ENCODE data around the gene MAGI1. TPM values are rescaled to one million over a fixed set of nuclear protein-coding genes. Genes with fewer than 3 reads are reported as not detected.
"Not testable (repeated sequence)": the region's sequence is repeated elsewhere in the genome, so short reads cannot be mapped to it uniquely, and the experiment has no call there.

MAGI1 gene
- total and polyA plus RNA-seq, 12 donors, result 5.7 to 58.2 (median 37.7) TPM

DNA sequence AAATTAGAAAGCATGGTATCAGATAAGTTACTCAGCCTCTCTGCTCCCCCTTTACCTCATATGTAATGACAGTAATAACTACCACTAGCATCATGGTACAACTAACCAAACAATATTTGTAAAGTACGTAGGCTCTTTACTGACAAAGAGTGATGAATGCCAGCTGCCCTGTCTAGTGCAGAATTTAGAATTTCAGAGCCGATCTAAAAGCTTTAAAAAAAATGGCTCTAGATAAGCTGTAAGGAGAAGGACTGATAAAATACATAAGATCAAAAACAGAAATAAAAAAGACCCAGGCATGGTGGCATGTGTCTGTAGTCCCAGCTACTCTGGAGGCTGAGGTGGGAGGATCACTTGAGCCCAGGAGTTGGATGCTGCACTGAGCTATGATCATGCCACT, 424.1 kb downstream of the MAGI1 start:
- intact Hi-C loops (cut with DNase I), result no loop called here
- H3K4me1 ChIP-seq, result peaks cover 0 to 45% (median 9%) of the 10 kb centered on the region in 9 donors
- TF ChIP-seq, protein P1, sequence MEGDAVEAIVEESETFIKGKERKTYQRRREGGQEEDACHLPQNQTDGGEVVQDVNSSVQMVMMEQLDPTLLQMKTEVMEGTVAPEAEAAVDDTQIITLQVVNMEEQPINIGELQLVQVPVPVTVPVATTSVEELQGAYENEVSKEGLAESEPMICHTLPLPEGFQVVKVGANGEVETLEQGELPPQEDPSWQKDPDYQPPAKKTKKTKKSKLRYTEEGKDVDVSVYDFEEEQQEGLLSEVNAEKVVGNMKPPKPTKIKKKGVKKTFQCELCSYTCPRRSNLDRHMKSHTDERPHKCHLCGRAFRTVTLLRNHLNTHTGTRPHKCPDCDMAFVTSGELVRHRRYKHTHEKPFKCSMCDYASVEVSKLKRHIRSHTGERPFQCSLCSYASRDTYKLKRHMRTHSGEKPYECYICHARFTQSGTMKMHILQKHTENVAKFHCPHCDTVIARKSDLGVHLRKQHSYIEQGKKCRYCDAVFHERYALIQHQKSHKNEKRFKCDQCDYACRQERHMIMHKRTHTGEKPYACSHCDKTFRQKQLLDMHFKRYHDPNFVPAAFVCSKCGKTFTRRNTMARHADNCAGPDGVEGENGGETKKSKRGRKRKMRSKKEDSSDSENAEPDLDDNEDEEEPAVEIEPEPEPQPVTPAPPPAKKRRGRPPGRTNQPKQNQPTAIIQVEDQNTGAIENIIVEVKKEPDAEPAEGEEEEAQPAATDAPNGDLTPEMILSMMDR (IDR thresholded peaks at IDR 0.05), result no peak
- H3K36me3 ChIP-seq, result no peaks in the 10 kb centered on the region
- H3K27ac ChIP-seq, result no peak overlapping the region
- ATAC-seq, result peak in 1 of 8 donors; percentile 25
- H3K27me3 ChIP-seq, result no peaks in the 10 kb centered on the region
- H3K9me3 ChIP-seq, result no peaks in the 10 kb centered on the region
- no peak overlapping the region for H3K4me3 ChIP-seq
- 43 to 58% methylated on average over 2 of the region's 2 CpGs for WGBS, 2 donors
- DNase-seq, result no peak

DNA sequence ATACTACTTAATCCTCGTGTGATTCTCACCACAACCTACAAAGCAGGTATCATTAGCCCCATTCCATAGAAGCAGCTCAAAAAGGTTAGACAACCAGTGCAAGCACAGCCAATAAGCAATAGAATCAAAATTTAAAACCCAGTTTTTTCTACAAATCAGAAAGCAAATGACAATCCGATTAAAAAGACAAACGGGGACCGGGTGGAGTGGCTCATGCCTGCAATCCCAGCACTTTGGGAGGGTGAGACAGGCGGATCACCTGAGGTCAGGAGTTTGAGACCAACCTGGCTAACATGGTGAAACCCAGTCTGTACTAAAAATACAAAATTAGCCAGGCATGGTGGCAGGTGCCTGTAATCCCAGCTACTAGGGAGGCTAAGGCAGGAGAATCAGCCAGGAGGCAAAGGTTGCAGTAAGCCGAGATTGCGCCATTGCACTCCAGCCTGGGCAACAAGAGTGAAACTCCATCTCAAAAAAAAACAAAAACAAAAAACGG, 430.7 kb downstream of the MAGI1 start:
- intact Hi-C loops (cut with DNase I); ATAC-seq: not testable (repeated sequence)
- H3K4me1 ChIP-seq, result peaks cover 0 to 20% (median 14%) of the 10 kb centered on the region in 9 donors

DNA sequence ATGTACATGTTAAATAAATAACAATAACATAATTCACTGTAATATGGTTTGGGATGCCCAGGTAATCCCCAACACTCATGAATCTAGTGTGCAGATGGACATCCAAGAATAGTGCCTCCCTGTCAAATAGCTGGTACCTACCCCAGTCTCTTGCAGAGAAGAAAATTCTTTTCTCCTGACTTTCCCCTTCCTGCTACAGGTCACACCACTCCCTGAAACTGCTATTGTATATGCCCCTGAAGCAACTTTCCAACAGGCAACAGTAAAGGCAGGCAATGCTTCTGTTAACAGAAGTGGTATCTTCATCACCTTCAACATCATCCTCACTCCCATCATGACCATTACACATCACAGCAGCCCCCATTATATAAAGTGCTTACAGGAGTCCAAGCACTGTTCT, 431.6 kb downstream of the MAGI1 start:
- no peaks in the 10 kb centered on the region for H3K36me3 ChIP-seq
- H3K27ac ChIP-seq, result no peak overlapping the region
- DNase-seq (no peak), ATAC-seq (no peak)
- TF ChIP-seq, protein P1 (IDR thresholded peaks at IDR 0.05), result no peak
- peaks cover 0 to 20% (median 14%) of the 10 kb centered on the region in 9 donors for H3K4me1 ChIP-seq
- no peak overlapping the region for H3K4me3 ChIP-seq
- H3K9me3 ChIP-seq, result no peaks in the 10 kb centered on the region
- intact Hi-C loops (cut with DNase I), result no loop called here
- H3K27me3 ChIP-seq, result no peaks in the 10 kb centered on the region

More for the DNA sequence above, 430.7 kb downstream of the MAGI1 start:
- 95 to 96% methylated on average over 8 of the region's 8 CpGs for WGBS, 2 donors
- H3K9me3 ChIP-seq, H3K27me3 ChIP-seq, H3K27ac ChIP-seq, DNase-seq, H3K4me3 ChIP-seq, H3K36me3 ChIP-seq: not testable (repeated sequence)

DNA sequence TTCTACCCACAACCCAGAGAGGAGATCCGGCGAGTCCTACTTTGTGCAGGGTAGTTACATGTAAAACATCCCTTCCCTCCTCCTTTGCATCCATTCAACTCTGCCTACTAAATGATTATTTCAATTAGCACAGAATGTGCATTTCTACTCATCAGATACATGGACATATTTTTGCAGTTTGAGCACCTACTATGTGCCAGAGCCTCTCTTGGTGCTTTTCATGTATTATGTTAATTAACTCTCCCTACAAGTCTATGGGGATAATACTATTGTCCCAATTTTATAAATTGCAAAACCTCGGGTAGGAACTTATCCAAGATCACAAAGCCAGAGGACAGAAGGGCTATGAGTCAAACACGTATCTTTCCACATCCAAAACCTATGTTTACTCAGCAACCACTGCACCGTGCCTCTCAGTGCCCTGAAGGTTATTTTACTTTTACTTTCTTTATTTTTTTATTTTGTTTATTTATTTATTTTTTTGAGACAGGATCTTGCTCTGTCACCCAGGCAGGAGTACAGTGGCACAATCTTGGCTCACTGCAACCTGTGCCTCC, 432.8 kb downstream of the MAGI1 start:
- H3K27ac ChIP-seq, result no peak overlapping the region
- intact Hi-C loops (cut with DNase I), result no loop called here
- no peaks in the 10 kb centered on the region for H3K27me3 ChIP-seq
- H3K9me3 ChIP-seq, result no peaks in the 10 kb centered on the region
- TF ChIP-seq, protein P1 (IDR thresholded peaks at IDR 0.05), result no peak
- peaks cover 0 to 20% (median 14%) of the 10 kb centered on the region in 9 donors for H3K4me1 ChIP-seq
- no peak for DNase-seq
- no peaks in the 10 kb centered on the region for H3K36me3 ChIP-seq
- WGBS, 2 donors, result 90 to 94% methylated on average over 5 of the region's 5 CpGs
- no peak overlapping the region for H3K4me3 ChIP-seq
- ATAC-seq, result no peak

DNA sequence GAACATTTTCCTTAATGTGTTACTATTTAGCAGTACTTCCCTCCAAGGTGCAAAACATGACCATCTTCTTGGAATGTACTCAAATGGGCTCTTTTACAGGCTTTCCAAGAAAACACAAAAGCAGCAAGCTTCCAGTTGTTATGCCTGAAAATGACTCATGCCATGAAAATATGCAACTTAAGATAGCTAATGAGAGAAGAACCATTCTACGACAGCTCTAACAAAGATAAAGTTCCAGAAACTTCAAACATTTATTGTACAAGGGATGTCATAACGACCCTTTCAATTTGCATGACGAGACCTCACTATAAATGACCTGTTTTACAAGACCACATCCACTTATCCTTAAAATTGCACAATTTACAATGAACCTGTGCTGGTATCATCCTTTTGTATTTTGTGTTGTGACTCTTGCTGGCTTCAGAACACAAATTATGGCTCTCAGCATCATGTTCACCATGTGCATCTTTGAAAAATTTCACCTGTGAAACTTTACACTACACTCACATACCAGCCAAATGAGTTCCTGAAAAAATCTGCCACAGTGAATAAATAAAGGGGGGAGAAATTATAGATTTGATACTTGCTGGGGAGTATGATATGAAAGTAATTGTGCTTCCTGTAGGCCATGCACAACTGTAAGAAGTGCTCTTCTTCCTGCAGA, 433.7 kb downstream of the MAGI1 start:
- ATAC-seq, result no peak
- Histone ChIP-seq H3K4me3 (no peak overlapping the region), H3K9me3 (no peaks in the 10 kb centered on the region), H3K36me3 (no peaks in the 10 kb centered on the region), H3K27ac (no peak overlapping the region), H3K4me1 (peaks cover 0 to 20% (median 14%) of the 10 kb centered on the region in 9 donors), H3K27me3 (no peaks in the 10 kb centered on the region)
- 67 to 78% methylated on average over 3 of the region's 3 CpGs for WGBS, 2 donors
- TF ChIP-seq, protein P1 (IDR thresholded peaks at IDR 0.05), result no peak
- intact Hi-C loops (cut with DNase I), result no loop called here
- no peak for DNase-seq
